Stimulated activated CD8-positive, alpha-beta memory T cell treated with anti-CD3 and anti-CD28 coated beads, Interleukin-7, amount 100 ng/mL, for 1 hour (primary cell): ENCODE data around the gene KRTAP21-2.
"Not testable (repeated sequence)": the region's sequence is repeated elsewhere in the genome, so short reads cannot be mapped to it uniquely, and the experiment has no call there.

Source experiments
- DNase-seq, 2 donors: peaks; one replicate each; pipeline ENCODE4 v3.0.0-alpha.2; 2020; ENCODE audit warnings: low read depth in 2 of 2

The KRTAP21-2 gene

DNA sequence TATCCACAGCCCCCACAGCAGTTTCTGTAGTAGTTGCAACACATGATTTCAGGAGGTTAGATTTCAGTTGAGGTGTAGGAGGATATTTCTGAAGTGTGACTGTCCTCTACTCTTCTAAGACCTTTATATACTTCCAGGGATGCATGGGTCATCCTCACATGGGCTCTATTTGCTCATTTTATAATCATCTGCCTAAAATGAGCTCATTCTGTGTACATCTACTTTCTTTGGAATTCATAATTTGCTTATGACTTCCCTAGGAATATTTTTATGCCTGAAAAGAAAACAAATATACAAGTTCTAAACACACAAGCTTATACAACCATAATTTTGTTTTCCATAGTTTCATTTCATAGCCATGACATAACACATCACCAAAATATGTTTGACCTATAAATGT is at the start of gene KRTAP21-2:
Gene KRTAP21-2 (minus strand): TSS at position 101 of the 400 bp plus-strand sequence. CDS start 57 bp downstream, at position 44.
- DNase-seq, result no peak

DNA sequence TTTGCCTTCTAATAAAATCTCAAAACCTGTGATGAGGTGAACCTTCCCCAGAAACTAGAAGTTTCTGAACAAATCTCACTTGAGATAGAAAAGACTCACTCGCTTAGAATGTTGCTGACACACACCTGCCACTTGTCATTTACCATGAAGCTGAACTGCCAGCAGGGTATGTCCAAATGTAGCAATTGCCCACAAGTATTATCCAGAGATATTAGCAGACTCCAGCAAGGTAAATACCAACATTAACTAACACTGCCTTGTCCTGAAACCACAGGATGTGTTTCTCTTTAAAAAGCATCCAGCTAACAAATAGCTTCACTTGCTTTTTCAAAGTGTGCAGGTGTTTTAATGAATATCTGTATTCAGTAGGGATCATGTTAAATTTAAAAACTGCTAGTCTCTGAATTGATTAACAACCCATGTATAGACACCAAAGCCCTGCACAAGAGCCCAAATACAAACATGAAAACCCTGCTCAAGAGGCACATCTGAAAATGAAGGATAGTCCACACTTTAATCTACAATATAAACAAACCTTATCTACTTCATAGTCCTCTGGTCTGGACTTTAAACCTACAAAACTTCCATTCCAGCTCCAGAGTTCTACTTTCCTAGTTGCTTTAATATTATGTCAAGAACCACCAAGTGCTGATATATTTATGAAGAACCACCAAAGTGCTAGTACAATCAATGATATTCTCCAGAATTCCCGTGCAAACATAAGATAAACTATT is 46.7 kb upstream of the KRTAP21-2 start:
- no peak for DNase-seq

DNA sequence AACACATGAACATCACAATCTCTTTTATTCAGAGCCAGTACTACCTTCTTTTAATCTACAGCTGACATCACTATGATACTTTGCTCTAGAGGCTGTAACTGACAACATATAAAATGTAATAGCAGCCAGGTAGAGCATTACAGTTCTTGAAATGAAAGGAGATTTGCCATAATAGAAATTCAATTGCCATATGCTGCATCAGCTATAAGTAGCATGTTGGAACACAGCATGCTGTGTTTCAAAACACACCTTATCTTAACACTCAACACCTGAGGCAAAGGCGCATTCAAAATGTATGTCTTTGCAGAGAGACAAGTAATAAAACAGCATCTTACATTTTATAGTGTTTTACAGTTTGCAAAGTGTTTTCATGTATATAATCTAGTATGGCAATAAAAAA is 32.2 kb upstream of the KRTAP21-2 start:
- DNase-seq, result no peak

DNA sequence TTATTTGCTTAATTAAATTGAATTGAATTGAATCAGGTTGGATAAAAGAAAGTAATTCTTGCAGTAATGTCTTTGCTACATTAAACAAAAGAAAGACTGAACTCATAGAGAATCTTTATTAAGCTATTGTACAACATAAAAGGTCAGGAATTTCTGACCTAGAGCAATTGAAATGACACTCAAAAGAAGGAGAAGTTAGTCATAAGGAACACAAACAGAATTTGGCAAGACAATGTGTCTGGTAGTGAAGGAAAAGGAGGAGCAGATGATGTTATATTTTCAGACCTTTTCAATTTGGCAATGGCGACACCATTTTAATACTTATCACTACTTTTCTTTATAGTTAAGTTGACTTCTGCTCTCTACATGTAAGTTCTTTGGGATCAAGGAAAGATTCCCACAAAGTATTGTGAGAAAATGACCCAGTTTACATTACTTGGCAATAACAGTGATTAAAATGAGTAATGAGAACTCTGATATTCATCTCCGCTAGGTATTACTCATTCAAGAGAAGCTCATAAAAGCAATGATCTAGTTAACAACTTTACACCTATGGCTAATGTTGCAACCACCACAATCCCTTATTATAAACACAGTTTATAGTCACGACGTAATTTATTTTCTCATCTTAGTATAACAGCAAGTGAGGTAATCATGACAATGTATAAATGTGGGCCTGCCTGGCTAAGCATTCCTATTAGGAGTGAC is 22.8 kb upstream of the KRTAP21-2 start:
- no peak for DNase-seq

DNA sequence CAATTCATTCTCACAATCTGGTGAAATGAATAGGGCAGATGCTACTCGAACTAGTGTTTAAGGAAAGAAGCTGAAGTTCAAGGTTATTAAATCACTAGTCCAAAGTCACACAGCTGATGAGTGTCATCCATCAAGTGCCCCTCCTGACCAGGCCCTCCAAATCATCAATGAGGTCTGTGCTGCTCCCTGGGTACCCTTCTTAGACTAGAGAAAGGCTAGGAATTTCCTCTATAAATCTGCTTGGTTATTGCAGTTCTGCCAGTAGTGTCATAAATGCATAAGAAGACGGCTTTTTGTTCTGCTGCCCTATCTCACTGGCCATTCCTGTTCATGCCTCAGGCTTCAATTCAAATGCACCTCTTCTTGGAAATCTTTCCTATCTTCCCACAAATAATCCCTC is 13.7 kb upstream of the KRTAP21-2 start:
- no peak for DNase-seq

DNA sequence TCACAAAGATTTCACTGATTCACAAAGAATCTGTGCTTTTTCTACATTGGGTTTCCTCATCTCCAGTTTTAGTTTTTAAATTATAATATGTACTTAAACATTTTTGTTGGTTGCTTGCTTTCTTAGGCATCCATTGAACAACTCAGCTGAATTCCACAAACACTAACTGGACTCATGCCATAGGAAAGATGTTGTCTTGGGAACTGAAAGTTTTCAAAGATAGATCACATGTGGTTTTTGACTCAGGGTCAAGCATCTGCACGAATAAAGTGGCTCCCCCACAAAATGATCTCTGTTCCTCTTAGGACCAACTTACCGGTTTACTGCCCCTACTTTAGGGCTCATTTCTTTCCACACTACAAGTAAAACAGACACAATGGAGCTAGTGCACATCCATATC is 11.2 kb upstream of the KRTAP21-2 start:
- DNase-seq, result no peak

DNA sequence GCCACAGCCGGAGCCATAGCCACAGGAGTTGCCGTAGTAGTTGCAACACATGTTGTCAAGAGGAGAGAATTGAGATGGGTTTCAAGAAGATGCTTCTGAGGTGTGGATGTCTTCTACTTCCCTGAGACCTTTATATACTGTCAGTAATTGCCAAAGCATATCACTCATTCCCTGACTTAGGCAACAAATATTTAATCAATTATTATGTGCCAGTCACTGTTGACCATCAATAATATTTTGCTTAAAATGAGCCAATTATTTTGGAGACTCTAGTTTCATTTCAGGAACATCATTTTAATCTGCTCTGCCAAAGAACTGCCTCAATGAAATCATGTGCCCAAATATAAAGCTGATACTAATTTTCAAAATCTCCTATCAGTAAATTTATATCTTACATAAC is 8.3 kb upstream of the KRTAP21-2 start, which contains the start of gene KRTAP21-1:
Gene KRTAP21-1 (minus strand): TSS at position 101 of the 400 bp plus-strand sequence. CDS start 50 bp downstream, at position 51.
- not testable (repeated sequence) for DNase-seq

DNA sequence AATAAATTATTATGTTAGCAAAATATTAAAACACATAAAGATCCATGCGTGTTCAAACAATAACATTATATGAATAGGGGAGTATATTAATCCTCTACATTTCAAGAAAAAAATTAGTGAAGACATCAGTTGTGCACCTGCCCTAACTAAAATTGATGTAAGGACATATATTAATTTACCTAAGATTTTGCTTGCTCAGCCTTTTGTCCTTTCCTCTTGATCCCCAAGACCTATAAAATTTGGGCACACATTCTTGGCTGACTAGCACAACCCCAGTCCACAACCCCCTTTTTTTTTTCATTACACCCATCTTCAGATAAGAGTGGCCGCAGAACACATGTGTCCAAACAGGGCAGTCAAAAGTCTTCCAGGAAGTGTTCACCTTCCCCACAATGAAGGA is 6.6 kb downstream of the KRTAP21-2 start:
- DNase-seq, result no peak

DNA sequence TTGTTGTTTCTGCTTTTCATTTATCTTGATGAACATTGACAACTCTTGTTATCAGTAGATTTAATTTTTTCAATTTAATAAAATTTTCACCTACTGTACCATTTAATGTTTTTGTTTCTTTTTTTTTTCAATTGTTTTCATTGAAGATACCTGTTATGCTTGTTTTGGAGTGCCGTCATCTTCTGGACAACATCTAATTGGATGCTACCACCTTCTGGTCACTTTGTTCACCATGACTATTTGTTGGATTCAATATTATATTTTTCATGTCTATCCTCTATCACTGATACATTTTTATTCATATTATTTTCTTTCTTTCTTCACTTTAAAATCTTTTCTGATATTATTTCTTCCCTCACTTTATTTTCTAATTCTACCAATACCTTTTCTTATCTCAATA is 14.0 kb downstream of the KRTAP21-2 start:
- no peak for DNase-seq

DNA sequence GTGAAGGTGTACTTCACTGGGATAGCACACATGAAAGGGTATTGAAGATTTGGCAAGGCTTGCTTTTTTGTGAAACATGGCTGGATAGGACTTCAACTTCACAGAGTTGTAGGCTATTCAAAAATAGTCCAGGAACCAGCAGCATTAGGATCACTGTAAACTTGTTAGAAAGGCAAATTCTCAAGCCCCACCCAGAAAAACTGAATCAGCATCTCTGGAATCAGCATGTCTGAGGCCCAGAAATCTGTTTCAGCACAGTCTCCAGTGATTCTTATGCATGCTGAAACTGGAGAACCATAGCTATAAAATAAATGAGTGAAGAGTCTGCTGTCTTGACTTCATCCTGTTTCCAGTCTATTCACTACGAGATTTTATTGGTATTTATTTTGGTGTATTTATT is 20.3 kb downstream of the KRTAP21-2 start:
- DNase-seq, result no peak

DNA sequence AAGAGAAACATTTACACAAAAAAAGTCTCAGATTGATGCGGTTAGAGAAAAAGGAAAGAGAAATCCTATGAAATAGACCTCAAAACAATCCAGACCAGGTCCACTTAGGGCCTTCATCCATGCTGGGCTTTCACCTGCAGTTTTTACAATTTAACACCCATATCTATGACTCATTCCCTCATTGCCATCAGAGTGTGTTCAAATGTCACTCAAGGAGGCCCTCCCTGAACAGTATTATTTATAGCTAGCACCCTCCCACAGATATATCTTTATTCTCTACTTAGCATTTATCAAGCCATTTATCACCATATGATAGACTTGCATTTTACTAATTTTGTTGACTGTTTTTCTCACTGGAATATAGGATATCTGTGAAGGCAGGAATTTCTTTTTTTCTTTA is 27.7 kb downstream of the KRTAP21-2 start:
- DNase-seq, result no peak

DNA sequence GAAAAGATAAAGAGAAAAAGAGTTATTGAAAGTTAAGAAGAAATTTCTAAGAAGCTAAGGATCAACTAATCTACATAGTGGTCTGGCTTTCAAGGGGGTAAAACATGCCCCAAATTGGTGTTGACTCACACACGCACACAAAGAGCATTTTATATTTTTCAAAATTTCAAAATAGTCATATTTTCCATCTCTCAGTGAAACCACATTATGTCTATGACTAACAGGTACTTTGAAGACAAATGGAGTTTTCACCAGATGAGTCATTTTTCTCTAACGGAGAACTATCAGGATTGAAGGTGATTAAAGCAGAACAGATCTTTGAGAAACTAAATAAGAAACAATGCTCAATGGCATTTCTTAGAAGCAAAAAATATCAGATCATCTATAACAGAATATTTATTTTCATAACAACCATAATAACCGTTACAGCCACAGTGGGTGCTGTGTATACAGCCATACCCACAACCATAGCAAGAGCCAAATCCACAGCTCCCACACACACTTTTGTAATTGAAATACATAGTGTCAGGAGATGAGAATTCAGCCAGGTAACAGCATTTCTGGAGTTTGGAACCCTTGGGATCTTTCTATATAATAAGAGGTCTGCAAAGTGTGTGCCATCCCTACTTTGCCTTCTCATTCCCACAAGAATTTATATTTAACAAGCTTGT is 28.7 kb downstream of the KRTAP21-2 start, which contains the start of gene KRTAP21-3:
Gene KRTAP21-3 (minus strand): TSS at position 539 of the 671 bp plus-strand sequence. CDS start 18 bp downstream, at position 521.
- no peak for DNase-seq

DNA sequence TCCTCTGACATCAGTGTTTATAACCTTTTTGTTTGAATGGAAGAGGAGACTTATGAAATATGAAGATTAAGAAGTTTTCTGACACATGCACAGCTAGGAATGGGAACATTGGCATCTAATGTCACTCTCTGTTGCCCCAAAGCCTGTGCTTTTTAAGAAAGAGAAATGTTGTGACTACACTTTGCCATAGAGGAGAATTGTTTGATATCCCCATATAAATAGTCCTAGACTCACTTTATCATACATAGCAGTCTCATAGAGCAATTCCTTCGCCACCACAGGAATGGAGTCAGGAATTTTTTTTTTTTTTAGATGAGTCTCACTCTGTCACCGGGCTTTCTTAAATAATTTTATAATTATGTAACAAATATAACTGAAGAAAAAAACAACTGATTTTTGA is 30.0 kb downstream of the KRTAP21-2 start:
- DNase-seq, result no peak

DNA sequence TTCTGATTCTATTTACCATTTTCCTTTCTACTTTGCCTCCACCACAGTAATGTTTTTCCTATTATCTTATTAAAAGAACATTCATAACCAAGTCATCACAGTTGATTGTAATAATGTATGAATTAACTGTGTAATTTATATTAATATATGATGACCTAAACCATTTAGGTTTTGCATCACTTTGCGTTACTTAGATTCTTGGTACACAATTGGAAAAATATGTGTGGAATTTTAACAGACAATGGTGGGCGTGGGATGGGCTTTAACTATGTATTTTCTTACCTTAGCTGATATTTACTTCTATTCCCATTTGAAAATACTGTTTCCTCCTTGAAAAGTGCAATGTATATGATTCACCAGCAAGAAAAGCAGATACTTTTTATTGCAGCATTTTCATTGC is 32.1 kb downstream of the KRTAP21-2 start:
- DNase-seq, result no peak

DNA sequence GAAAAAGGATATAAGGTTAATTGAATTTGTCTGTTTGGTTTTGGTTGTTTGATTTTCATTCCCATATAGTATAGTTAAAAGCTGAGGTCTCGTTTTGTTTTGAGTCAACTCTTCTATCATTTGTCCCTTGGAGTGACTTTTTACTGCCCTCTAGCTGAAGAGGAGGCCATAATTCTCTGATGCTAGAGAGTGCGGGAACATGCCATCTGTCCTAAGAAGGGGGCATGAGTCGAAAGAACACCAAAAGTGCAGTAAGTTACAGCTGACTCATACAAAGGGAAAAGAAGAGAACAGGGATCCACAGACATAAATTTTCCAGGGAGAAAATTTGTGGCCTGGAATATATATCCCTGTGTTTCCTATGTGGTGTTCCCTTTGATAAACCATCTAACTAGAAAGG is 32.6 kb downstream of the KRTAP21-2 start:
- no peak for DNase-seq

DNA sequence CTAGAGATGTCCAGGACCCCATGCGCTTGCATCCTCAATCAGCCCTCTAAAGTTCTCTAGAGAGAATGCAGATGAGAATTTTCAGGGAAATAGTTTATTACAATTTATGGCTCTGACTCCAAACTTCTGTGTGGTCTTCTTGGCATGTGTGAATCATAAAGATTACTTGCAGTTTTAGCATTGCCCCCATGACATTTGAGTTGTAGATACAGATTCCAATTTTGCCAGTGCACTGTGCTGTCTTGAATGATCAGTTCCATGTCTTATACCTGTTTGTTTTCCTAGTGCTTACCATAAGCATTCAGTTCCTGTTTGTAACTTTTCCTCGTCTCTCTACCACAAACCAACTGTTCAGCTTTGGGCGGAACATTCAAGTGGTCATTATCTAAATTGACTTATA is 33.3 kb downstream of the KRTAP21-2 start:
- DNase-seq, result no peak

DNA sequence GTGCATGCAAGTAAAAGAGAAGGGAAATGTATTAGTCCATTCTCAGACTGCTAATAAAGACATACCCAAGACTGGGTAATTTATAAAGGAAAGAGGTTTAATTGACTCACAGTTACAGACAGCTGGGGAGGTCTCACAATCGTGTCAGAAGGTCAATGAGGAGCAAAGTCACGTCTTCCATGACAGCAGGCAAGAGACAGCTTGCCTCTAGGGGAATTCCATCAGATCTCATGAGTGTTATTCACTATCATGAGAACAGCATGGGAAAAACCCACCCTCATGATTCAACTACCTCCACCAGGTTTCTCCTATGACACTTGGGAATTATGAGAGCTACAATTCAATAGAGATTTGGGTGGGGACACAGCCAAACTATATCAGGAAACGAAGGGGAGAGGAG is 36.6 kb downstream of the KRTAP21-2 start:
- no peak for DNase-seq

DNA sequence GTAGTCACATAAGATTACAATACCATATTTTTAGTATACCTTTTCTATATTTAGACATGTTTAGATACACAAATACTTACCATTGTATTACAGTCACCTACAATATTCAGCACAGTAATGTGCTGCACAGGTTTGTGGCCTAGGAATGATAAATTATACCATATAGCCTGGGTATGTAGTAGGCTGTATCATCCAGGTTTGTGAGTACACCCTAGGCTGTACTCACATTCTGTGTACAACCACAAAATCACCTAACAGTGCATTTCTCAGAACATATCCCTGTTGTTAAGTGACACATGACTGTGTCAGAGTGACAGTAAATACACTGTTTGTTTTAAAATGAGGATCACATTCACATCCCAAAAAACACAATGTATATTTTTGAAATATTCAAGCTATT is 39.6 kb downstream of the KRTAP21-2 start:
- no peak for DNase-seq
